GM18508 (cell line): ENCODE data around the gene LZTR1.
"Not testable (repeated sequence)": the region's sequence is repeated elsewhere in the genome, so short reads cannot be mapped to it uniquely, and the experiment has no call there.

Experiments used
- ATAC-seq: cut with Tn5 transposase; IDR thresholded peaks from one replicate; pipeline ENCODE4 v1.9.1; 2021; ENCODE audit warnings: moderate number of reproducible peaks; ENCODE audit not compliant: insufficient read depth, unreplicated experiment

Gene LZTR1

DNA sequence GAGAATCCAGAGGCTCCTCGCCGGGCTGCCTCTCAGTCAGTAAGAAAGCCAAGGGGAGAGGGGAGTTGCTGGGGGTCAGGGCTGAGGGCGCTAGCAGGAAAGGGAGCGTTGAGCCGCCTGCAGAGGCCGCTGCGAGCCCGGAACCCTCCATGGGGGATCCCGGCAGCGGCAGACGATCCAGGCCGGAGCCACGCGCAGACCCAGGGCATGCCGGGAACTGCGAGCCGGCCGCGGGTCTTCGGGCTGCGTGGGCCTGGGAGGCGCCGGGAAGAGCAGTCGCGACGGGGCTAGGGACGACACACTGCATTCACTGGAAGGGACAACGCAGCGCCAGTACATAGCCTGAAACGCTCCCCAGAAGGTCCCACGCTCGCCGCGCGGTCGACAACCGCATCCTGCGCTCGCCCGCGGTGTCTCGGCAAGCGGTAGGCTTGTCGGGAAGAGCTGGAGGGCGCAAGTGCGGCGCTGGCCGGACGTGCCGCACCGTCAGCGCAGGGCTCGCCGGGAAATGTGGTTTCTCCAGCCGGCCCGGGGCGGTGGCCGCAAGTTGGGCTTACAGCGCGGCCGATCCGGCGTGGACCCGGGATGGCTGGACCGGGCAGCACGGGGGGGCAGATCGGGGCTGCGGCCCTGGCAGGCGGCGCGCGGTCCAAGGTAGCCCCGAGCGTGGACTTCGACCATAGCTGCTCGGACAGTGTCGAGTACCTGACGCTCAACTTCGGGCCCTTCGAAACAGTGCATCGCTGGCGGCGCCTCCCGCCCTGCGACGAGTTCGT is at the start of gene LZTR1:
LZTR1 (plus strand) TSS at position 511 of the 776 bp plus-strand sequence; CDS start at position 586, 75 bp downstream.
- no peak for ATAC-seq

DNA sequence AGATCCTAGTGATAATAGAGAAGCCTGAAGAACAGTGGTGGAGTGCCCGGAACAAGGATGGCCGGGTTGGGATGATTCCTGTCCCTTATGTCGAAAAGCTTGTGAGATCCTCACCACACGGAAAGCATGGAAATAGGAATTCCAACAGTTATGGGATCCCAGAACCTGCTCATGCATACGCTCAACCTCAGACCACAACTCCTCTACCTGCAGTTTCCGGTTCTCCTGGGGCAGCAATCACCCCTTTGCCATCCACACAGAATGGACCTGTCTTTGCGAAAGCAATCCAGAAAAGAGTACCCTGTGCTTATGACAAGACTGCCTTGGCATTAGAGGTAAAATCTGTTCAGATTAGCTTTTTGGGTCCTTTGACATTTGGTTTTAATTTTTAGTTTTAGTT is 48.2 kb upstream of the LZTR1 start:
- no peak for ATAC-seq

DNA sequence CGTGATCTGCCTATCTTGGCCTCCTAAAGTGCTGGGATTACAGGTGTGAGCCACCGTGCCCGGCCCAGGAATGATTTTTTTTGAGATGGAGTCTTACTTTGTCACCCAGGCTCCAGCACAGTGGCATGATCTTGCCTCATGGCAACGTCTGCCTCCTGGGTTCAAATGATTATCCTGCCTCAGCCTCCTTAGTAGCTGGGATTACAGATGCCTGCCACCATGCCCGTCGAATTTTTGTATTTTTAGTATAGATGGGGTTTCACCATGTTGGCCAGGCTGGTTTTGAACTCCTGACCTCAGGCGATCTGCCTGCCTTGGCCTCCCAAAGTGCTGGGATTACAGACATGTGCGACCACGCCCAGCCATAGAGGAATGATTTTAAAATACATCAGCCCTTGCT is 47.0 kb upstream of the LZTR1 start:
- not testable (repeated sequence) for ATAC-seq

DNA sequence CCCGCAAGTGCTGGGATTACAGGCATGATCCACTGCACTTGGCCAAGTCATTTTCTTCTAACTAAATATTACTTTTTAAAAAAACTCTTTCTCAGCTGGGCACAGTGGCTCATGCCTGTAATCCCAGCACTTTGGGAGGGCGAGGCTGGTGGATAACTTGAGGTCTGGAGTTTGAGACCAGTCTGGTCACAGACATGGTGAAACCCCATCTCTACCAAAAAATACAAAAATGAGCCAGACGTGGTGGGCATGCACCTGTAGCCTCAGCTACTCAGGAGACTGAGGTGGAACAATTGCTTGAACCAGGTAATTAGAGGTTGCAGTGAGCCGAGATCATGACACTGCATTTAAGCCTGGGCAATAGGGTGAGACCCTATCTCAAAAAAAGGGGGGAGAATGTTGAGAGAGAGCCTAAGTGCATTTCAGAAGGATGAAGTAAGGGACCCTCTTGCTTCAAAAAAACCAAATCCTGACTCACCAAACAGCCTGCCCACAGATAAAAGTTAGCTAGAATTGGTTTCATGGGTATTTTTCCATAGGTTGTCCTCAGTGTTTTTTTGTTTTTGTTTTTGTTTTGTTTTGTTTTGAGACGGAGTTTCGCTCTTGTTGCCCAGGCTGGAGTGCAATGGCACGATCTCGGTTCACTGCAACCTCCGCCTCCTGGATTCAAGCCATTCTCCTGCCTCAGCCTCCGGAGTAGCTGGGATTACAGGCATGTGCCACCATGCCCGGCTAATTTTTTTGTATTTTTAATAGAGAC is 46.1 kb upstream of the LZTR1 start:
- ATAC-seq, result not testable (repeated sequence)

DNA sequence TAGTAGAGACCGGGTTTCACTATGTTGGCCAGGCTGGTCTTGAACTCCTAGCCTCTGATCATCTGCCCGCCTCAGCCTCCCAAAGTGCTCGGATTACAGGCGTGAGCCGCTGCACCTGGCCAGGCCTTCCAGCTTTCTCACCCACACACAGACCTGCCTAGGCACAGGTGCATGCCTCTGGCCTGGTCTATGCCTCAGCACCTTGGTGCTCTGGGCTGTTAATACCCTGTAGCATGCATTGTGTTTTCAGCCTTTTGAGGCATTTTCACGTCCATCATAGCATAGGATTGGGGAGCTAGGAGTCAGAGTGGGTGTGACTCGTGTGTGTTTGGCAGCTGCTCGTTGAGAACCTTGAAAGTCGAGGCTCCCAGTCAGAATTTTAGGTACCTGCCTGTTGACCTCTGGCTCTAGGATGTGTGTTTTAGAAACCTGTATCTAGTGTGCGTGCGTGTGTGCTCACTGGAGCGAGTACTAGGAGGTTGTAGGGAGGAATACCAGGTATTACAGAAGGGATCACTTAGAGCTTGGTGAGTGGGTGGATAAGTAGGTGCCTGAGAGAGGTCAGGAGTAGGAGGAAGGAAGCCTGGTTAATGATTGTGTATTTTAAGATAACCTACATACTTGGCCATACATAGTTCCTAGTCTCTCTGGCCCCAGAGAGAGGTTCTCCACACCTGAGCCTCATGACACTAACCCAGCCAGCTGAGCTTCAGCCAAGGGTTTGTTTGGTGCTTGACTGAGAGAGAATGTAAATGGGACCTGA is 44.9 kb upstream of the LZTR1 start:
- ATAC-seq, result no peak

DNA sequence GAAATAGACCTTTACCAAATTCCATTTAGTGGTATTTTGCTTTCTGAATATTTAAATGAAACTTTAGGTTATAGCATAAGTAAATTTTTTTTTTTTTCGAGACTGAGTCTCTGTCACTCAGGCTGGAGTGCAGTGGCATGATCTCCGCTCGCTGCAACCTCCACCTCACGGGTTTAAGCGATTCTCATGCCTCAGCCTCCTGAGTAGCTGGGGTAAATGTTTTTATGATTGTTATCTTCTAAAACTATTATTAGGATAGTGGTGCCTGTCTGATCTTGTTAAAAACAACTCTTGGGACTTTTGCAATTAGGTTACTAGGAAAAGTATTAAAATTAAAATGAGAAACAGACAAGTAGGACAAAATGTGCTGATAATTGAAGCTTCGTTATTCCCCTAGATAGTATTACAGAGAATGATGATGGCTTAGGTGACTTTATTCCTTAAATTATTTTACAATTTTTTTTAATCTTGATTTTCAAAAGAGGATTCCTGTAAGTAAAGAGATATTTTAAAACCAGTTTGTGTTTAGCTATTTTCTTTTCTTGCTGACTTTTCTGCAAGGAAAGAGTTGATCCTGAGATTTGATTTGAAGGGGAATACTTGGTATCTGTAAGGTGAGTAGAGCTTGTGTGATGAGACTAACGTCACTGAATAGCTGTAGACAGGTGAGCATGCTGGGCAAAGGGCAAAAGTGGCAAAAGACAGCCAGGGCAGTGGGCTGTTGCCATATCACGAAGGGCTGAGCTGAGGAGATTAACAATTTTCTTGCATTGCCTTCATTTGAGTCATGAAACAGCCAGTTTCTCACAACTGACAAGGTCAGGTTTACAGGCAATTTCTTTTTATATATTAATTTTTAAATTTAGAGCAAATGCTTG is 44.1 kb upstream of the LZTR1 start:
- no peak for ATAC-seq

DNA sequence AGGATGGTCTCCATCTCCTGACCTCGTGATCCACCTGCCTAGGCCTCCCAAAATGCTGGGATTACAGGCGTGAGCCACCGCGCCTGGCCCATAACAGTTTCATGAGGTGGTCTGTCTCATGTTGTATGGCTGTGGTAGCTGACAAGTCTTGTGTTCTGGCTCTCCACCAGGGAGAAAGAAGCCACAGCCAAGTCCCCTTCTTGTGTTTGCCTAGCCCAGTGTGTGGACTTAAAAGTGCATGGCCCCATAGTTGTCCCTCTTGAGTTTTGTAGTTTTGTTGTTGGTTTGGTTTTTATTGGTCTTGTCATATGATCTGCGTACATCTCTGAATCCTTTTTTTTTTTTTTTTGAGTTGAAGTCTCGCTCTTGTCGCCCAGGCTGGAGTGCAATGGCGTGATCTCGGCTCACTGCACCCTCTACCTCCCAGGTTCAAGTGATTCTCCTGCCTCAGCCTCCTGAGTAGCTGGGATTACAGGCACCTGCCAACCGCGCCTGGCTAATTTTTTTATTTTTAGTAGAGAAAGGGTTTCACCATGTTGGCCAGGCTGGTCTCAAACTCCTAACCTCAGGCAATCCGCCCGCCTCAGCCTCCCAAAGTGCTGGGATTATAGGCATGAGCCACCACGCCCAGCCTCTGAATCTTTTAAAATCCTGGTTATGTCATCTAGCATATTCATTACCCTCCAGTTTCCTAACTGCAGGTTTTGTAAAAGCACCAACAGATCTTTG is 42.5 kb upstream of the LZTR1 start:
- not testable (repeated sequence) for ATAC-seq

DNA sequence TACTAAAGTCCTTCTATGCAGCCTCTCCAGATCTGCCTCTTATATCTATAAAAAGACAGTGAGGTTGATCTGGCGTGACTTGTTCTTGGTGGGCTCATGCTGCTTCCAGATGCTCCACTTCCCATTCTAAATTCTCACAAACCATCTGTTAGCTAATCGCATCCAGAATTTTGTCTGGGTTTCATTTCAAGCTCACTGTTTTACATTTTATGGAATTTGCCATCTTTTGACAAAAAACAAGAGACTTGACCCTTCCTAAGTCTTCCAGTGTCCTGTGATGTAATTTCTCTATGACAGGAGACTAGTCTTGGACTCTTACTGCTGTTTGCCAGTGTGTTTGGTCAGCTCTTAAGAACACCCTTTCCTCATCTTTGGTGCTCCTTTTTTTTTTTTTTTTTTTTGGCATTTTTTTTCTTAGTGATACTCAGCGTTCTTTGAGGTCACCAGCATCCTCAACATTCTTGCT is 41.9 kb upstream of the LZTR1 start:
- no peak for ATAC-seq

DNA sequence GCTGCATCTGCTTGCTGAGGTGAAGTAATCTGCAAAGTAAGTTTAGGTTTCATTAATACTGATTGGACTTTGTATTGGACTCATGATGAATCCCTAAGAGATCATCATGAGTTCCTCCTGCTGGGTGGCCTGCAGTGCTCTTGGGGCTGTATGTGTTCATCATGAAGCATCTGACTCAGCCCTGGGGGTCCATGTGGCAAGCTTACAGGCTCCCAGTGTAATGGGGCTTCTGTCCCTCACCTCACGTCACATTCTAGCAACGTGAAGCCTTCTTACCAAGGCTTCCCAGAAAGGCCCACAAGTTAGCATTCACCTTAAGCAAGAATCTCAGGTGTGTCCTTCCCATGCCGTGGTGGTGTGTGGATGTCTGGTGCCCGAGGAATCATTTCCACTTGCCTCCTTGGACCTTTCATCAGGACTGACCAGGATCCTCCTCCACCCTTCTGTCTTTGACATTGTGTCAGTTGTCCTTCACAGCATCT is 41.2 kb upstream of the LZTR1 start:
- ATAC-seq, result no peak

DNA sequence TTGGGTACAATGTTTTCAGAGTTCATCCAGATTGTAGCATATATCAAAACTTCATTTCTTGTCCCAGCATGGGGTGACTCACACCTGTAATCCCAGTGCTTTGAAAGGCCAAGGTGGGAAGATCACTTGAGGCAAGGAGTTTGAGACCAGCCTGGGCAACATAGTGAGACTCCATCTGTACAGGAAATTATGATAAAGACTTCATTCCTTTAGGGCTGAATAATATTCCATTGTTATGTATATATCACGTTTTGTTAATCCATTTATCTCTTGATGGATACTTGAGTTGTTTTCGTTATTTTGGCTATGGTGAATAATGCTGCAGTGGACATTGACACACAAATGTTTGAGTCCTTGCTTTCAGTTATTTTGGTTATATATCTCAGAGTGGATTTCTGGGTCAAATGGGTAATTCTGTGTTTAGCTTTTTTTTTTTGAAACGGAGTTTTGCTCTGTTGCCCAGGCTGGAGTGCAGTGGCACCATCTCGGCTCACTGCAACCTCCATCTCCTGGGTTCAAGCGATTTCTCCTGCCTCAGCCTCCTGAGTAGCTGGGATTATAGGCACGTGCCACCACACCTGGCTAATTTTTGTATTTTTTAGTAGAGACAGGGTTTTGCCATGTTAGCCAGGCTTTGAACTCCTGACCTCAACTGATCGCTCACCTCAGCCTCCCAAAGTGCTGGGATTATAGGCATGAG is 39.7 kb upstream of the LZTR1 start:
- ATAC-seq, result not testable (repeated sequence)

DNA sequence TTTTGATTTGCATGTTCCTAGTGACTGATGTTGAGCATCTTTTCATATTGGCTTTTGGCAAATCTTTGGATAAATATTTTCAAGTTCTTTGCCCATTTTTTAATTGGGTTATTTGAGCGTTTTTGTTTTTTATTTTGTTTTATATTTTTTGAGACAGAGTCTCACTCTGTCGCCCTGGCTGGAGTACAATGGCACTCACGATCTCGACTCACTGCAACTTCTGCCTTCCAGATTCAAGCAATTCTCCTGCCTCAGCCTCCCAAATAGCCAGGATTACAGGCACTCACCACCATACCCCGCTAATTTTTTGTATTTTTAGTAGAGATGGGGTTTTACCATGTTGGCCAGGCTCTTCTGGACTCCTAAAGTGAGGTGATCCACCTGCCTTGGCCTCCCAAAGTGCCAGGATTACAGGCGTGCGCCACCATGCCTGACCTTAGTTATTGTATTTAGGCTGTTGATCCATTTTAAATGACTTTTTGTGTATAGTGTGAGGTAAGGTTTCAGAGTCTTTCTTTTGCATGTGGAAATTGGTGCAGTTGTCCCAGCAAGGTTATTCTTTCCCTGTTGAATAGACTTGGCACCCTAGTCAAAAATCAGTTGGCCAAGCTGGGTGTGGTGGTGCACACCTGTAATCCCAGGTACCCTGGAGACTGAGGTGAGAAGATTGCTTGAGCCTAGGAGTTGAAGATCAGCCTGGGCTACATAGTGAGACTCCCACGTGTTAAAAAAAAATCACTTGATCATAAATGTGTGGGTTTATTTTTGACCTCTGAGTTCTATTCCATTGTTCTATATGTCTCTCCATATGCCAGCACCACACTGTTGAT is 38.8 kb upstream of the LZTR1 start:
- no peak for ATAC-seq

DNA sequence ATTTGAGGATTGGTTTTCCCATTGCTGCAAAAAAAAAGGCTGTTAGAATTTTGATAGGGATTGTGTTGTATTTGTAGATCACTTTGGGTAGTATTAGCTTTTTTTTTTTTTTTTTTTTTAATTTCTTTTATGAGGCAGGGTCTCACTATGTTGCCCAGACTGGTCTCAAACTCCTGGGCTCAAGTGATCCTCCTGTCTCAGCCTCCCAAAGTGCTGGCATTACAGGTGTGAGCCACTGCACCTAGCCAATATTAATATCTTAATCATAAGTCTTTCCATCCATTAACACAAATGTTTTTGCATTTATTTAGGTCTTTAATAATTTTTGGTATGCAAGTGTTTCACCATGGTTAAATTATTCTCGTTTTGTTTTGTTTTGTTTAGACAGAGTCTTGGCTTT is 38.1 kb upstream of the LZTR1 start:
- no peak for ATAC-seq

DNA sequence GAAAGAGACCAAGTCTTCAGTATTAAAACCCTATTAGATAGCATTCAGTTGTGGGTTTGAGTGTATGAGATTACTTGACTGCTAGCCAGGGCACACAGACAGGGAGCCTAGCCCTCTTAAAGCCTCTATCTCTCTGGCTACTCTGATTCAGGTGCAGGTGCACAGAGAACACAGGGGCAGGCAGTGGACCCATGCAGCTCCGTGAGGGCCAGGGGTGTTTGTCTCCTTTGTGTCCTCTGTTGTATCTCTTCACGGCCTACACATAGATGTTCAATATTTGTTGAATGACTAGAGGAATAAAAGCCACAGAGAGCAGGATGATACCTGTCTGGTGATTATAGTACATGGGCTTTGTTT is 36.5 kb upstream of the LZTR1 start:
- no peak for ATAC-seq

DNA sequence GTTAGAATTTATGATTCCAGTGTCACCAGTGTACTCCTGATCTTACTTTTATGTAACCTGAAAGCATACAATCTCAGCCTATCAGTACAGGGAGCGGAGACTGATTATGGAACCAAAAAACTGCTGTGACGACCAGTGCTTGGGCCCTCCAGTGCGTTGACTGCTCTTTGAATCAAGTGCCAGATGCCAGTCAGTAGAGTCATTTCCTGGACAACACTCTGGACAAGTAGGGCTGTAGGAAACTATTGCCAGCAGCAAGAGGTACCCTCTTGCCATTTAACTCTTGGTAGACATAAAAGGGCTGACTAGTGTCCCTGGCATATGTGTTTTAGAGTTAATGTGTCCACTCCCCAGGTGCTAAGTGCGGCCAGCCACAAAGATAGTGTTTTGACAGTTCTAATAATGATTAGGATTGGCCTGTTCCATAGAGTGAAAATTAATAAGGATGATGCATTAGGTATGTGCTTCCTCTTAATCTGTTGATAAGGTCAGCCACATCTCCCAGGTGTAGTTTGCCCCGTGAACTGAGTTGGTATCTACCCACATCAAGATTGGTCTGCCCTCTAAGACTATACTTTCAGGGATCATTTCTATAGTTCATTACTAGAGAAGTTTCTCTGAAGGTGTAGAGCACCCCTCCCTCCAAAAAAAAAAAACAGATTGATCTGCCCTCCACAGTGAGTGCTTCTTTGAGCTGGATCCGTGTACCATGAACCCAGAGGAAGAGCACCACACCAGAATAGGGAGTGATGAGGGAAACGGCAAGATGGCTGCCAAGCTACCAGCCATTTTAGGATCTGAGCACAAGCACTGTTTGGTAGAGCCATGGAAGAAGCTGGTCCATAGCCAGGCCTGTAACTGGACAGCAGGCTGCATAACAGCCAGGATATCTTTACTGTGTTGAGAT is 35.8 kb upstream of the LZTR1 start:
- ATAC-seq, result no peak

DNA sequence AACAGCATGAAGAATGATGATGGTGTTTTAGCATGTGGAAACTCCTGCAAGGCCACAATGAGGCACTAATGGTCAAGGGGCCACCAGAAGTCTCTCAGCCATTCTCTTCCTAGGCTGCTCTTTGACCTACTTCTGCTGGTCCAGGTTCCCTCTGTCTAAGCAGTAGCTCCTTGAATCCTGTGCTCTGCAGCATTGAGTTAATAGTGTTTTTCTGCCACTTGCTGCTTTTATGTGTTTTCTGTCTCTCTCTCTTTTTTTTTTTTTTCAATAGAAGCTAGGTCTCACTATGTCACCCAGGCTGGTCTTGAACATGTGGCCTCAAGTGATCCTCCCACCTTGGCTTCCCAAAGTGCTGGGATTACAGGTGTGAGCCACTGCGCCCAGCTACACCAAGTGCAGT is 35.1 kb upstream of the LZTR1 start:
- ATAC-seq, result no peak

DNA sequence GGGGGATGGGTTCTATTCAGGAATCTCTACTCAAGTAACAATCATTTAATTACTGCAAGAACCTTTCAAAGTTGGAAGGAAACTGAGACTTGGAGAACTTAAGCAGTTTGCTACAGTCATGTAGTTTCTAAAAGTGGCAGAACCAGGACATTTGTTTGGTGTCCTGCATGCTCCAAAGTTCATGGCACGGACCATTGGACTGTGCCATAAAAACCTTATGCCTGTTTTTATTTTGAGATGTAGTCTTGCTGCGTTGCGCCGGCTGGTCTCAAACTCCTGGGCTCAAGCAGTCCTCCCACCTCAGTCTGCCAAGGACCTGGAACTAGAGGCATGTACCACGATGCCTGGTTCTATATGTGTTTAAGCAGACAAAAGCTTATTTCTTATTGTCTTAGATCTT is 33.6 kb upstream of the LZTR1 start:
- ATAC-seq, result no peak

DNA sequence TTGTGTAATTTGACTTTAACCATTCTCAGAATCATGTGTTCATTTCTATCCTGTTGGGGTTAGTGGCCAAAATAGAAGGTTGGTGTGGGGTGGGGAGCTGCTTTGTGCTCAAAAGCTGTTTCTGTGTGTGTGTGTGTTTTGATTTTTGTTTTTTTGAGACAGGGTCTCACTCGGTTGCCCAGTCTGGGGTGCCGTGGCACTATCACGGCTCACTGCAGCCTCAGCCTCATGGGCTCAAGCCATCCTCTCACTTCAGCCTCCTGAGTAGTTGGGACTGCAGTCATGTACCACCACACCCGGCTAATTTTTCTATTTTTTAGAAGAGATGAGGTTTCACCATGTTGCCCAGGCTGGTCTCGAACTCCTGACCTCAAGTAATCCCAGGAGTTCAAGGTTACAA is 33.1 kb upstream of the LZTR1 start:
- no peak for ATAC-seq
